GM19099 (cell line): ENCODE data around the gene ITIH4.

Source experiments
- POLR2A ChIP-seq: IDR thresholded peaks from 3 replicates; pipeline ENCODE4 v1.6.1; 2011; ENCODE audit warnings: low read depth; ENCODE audit not compliant: insufficient read length; ENCODE audit errors: extremely low read depth

The ITIH4 gene

DNA sequence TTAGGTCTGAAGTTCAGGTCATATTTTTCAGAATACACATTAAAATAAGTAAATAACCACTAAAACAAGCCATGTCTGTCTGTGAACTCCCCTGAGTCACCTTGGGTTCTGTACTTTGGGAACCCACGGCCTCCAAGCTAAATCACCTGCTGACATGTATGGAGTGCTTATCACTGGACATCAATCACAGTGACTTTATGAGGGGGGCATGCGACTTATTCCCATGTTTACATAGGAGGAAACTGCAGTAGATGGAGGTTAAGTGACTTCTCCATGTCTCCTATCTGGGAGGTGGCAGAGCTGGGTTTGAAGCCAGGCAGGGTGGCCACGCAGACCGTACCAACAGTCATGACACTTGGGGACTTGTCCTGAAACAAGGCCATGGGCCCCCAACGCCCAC, 8.1 kb downstream of the ITIH4 start:
- no peak for TF ChIP-seq POLR2A

GRCh38 chr3:52820736-52821135, 9.7 kb downstream of the ITIH4 start:
- no peak for TF ChIP-seq POLR2A

DNA sequence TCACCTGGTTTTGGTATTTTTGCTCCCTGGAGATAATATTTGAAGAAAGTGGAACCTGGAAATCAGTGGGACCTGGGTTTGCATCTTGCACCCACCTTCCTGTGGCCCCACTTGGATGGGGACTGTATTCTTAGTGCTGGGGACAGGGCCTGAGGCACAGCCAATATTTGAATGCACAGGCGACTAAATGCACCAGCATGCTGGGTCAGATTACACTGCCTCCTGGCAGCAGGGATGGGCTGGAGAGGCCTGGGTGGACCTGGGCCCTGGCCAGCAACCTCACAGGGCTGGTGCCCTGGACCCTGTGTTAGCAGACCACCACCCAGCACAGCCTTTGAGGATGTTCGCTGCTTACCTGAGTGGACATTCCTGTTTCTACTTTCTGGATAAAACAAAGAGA, 10.5 kb downstream of the ITIH4 start:
- no peak for TF ChIP-seq POLR2A

GRCh38 chr3:52817860-52818259, 12.6 kb downstream of the ITIH4 start:
- no peak for TF ChIP-seq POLR2A

DNA sequence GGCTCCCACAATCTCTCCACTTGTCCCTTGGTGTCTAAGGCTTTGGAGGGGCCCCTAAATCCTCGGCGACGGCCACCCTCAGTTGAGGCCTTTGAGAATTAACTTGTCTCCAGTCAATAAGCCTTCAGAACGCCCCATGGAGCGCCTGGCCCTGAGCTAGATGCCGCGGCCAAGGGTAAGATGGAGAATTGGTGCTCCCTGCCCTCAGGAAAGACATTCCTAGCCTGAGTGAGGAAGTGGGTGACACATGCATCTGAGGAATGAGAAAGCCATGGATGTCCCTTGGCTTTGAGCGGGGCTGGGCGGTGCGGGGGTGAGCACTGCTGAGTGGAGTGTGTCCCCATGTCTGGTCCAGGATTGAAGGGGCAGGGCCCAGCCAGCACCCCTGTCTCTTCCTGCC, 13.3 kb downstream of the ITIH4 start:
- TF ChIP-seq POLR2A, result no peak

DNA sequence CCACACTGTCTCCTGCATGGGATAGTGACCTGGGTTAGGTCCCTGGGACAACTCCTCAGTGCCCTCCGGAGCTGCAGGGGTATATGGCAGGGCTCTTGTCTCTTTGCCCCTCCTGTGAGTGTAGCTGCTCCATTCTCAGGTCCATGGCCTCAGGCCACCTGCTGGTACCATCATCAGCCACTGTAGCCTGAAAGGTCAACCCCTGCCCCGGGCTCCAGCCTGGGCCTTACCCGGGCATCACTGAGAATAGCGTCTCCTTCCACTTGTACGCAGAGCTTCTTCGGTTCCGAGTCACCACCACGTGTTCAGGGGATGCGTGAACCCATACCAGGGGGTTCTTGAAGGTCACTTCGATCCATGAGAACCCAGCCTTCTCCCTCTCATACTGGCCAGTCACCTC, 13.8 kb downstream of the ITIH4 start:
- no peak for TF ChIP-seq POLR2A

- no peak for TF ChIP-seq POLR2A
Observed at GRCh38 chr3:52816199-52816598, 14.3 kb downstream of the ITIH4 start.

- no peak for TF ChIP-seq POLR2A
Observed at GRCh38 chr3:52813810-52814209, 16.7 kb downstream of the ITIH4 start.

- TF ChIP-seq POLR2A, result no peak
Observed at GRCh38 chr3:52811452-52812011, 18.9 kb downstream of the ITIH4 start.

DNA sequence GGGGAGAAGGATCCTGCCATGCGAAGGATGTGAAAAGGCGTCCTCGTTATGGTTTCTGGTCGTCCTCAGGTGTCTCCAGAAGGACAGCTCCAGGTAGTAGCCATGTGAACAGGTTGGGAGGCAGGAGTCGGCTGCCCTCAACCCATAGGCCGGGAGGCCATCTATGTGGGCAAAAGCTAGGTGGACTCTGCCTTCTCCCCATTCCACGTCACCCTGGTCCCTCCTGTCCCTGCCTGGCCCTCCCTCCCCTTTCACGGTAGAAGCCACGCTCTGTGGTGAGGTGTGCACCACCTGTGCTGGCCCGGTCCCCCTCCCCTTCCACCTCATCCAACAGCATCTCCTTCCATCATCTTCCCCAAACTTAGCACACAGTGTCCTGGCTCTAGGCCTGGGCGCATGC, 19.5 kb downstream of the ITIH4 start:
- no peak for TF ChIP-seq POLR2A

GRCh38 chr3:52809662-52810377, 20.7 kb downstream of the ITIH4 start:
- no peak for TF ChIP-seq POLR2A

DNA sequence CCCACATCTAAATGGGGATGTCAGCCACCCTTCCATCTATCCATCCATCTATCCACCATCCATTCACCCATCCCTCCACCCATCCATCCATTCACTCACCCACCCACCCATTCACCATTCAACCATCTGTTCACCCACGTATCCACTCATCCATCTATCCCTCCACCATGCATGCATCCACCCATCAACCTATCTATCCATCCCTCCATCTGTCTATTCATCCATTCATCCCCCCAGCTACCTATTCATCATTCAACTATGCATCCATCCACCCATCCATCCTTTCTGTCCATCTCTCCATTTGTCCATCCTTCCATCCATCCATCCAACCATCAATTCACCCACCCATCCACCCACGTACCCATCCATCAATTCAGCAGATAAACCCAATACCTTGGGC, 21.3 kb downstream of the ITIH4 start:
- no peak for TF ChIP-seq POLR2A

DNA sequence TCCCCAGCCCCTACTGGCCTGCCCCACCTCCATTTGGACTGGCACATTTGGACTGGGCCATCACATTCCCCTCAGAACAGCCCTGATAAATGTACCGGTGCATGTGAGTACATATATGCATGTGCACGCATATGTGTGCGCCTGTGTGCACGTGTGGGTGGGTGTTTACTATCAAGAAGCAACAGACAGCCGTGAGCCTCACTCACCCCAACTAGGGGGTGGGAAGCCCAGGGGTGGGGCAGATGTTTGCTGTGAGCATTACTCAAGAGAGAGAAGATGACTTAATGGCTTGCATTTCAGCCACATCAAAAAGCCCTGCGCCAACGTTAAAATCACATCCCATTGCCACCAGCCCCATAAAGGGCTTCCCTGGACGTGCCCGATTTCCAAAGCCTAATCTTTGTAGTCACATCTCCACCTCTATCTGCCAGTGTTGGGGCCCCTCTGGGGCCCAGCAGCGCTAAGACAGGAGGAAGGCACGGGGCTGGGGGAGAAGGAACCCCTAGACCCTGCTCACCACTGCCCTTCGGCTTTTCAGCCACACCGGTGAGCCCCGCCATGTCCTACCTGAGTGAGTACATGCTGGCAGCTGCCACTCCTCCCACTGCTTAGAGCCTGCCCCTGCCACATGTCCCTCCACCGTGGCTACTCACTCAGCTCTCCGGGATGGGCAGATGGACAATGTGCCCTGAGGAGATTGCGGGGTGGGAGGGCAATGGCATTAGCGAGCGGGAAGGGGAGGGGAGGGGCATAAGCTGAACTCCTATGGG, 25.0 kb downstream of the ITIH4 start:
- TF ChIP-seq POLR2A, result no peak

DNA sequence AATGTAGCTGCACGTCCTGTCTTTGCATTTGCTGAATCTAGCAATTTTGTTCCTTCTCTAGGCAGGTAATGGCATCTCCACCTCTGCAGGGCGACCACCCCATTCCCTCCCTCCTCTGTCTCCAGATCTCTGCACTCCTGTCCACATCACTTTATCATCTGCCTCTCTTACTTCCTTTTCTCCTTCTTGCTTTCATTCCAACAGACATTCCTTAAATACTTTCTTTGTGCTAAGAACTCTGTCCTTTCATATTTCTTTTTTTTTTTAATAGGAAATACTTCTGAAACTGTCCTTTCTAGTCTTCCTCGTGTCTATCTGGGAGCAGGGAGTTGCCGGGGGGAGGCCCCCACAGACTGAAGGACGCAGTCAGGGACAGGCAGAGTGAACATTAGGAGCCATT, 28.6 kb downstream of the ITIH4 start:
- TF ChIP-seq POLR2A, result no peak

DNA sequence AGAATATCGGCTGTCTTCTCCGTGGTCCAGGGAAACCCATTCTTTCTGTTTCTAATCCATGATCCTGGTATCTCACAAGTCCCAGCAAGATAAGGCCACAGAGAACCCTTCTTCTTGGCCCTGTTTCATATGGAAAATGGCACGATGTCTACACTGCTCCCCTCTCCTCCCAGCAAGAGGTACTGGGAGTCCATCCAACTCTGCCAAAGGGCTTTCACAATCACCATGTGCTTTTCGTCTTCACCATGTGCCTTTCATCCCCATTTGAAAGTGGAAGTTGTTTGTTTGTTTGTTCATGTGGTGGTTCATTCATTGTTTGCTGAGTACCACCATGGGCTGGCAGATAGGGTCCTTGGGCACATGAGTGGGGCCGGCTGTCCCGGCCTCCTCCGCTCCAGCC, 30.4 kb downstream of the ITIH4 start:
- no peak for TF ChIP-seq POLR2A

DNA sequence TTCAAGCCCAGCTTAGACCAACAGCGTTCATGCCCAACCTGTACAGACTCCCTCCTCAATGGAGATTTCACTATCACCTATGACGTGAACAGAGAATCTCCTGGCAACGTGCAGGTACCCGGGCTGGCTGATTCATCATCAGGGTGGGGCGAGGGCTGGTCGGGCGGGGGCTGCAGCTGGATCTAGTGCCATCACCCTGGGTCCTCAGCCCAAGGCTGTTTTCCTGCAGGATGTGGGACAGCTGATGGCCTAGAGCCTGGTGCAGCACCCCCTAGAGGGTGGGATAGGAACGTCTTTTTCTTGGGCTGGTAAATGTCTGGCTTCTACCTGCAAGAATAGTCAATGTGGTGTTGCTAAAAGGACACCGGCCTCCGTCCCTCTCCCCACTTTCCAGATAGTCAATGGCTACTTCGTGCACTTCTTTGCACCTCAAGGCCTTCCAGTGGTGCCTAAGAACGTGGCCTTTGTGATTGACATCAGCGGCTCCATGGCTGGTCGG, 31.4 kb downstream of the ITIH4 start:
- TF ChIP-seq POLR2A, result no peak
